Hematopoietic multipotent progenitor cell treated with erythropoietin and hydrocortisone succinate and interleukin-3 and kit ligand, for 17 days (in vitro differentiated cells): Measurements from ENCODE around the gene EPB41L2.

Experiments used
- DNase-seq: peaks from one replicate; pipeline ENCODE4 v3.0.0-alpha.2; 2015; ENCODE audit warnings: low spot score

EPB41L2 gene

GRCh38 chr6:130794010-130794697 is 268.9 kb downstream of the EPB41L2 start:
- no peak for DNase-seq
